ENCODE measurements around the gene NEIL3.

The NEIL3 gene

DNA sequence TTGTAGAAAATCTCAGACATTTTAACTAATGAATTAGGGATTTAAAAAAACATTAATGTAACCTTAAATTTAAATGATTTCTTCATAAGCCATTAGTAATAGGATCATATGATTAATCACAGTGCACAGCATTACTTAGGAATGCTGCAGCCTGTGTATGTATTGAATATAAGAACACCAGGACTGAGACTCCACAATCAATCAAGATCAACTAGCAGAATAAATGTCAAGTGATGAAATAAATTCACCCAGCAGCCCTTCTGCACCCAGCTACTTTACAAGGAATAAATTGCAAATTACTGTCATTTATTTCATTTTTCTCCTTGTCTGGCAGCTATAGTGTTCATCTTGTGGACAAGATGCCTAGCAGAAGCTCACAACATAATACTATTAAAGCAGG, 46.5 kb downstream of the NEIL3 start:
- in situ Hi-C loops (cut with HindIII; ENCODE audit: low sequenced_read_pairs), result no loop called here

- in situ Hi-C loops (cut with HindIII; ENCODE audit: low sequenced_read_pairs), result no loop called here
These were observed 47.2 kb downstream of the NEIL3 start for GRCh38 chr4:177356921-177357320.

DNA sequence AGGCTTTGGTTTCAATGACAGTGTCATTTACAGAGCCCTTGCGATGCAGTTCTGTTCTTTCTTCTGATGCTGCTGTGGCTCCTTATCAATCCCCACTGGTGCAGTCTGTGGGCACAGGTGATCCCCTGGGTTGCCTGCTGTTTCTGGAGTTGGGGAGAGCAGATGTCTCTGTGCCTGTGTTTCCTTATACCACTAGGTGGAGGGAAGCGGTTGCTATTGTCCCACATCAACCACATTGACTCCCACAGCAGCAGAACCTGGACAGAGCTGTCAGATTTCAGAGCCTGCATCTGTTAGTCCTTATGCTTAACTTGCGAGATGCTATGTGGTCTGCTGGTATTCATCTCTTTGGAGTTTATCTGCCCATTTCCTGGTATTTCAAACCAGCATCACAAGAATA, 57.7 kb downstream of the NEIL3 start:
- in situ Hi-C loops (cut with HindIII; ENCODE audit: low sequenced_read_pairs), result no loop called here

- in situ Hi-C loops (cut with HindIII; ENCODE audit: low sequenced_read_pairs), result no loop called here
These were observed 59.7 kb downstream of the NEIL3 start for GRCh38 chr4:177369372-177369771.

- in situ Hi-C loops (cut with HindIII; ENCODE audit: low sequenced_read_pairs), result no loop called here
These were observed 61.8 kb downstream of the NEIL3 start for GRCh38 chr4:177371461-177371860.

DNA sequence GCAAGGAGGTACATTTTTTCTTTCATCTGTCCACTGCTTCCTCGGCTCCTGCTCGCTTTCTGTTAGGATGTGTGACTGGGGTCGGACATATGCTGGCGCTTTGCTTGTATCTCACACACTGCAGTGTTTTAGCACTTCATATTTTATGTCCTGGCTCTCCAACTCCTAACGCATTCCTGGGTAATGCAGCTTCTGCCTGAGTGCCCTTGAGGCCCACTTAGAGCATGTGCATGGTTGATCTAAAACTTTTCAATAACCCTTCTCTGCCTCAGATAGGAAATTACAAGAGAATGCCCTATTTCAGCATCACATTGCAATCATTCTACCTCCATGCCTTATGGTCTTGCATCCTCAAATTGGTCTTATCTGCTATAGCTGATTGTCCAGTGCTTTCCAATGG, 65.3 kb downstream of the NEIL3 start:
- in situ Hi-C loops (cut with HindIII; ENCODE audit: low sequenced_read_pairs), result no loop called here

- in situ Hi-C loops (cut with HindIII; ENCODE audit: low sequenced_read_pairs), result no loop called here
These were observed 65.7 kb downstream of the NEIL3 start for GRCh38 chr4:177375372-177375771.

DNA sequence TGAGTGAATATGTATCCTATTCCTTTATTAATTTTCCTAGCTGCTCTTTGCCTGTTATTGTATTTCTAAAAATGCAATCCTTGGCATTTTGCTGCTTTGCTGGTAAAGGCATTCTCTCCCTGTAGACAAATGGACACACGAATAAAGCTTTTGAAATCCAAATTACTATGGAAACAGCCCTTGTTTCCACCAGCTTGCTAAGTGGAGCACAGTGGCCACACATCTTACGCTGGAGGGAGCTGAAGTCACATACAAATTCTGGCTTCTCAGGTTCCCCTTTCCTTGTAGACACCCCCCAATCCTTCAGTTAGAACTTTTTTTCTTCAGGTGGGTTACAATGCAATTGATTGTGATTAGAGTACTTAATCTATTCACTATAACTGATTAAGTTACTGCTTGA, 66.3 kb downstream of the NEIL3 start:
- in situ Hi-C loops (cut with HindIII; ENCODE audit: low sequenced_read_pairs), result no loop called here

DNA sequence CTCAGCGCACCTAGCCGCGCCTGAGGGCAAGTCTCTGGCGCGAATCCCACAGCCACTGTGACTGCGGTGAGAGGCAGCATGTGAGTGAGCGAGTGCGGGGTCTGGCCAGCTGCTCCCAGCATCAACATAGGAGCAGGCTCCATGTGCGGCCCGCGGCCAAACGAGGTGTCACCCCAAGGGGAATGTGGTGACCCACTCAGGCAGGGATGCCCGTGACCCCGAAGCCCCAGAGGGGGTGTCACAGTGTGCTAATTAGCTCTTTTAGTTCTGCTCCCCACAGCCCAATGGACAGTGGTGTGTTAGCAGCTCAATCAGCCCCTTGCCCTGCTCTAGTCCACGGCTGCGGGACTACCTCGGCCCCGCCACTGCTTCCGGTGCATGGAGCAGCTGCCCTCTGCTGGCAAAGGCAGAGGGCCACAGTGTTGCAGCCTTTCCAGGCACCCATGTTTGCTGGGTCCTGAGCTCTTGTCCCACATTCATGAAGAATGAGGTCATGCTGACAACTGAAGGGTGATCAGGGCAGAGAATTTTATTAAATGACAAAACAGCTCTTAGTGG, 71.1 kb downstream of the NEIL3 start:
- in situ Hi-C loops (cut with HindIII; ENCODE audit: low sequenced_read_pairs), result no loop called here

GRCh38 chr4:177381762-177382310, 72.2 kb downstream of the NEIL3 start:
- in situ Hi-C loops (cut with HindIII; ENCODE audit: low sequenced_read_pairs), result no loop called here

GRCh38 chr4:177384856-177385397, 75.3 kb downstream of the NEIL3 start:
- in situ Hi-C loops (cut with HindIII; ENCODE audit: low sequenced_read_pairs), result no loop called here

DNA sequence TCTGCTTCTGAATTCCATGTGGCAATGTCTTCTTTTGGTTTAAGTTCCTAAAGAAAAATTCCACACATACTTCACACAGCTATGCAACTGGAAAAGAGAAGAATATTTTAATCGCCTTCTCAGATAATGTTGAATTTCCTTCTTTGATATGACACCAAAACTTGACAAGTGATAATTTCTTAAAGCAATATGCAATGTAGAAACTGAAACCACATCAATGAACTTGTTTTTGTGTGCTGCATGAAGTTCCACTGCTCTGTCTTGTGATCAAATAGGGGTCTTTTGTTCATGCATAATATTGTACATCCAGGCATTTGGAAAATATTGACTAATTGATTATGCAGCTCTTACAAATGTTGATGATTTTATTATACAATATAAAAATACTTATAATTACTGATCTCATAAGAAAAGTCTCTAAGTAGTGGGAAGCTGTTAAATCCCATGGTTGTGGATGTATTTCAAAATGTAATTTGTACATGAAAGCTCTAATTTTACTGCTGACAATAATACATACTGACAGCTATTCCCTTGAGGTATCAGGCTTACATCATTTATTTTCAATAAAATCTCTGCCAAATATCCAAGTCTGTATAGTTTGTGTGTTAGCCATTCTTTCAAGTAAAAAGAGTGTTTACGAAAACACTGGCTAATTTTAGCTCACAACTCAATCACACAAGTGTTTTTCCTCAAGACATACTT, 76.1 kb downstream of the NEIL3 start:
- in situ Hi-C loops (cut with HindIII; ENCODE audit: low sequenced_read_pairs), result no loop called here

- in situ Hi-C loops (cut with HindIII; ENCODE audit: low sequenced_read_pairs), result no loop called here
These were observed 76.7 kb downstream of the NEIL3 start for GRCh38 chr4:177386278-177386815.

DNA sequence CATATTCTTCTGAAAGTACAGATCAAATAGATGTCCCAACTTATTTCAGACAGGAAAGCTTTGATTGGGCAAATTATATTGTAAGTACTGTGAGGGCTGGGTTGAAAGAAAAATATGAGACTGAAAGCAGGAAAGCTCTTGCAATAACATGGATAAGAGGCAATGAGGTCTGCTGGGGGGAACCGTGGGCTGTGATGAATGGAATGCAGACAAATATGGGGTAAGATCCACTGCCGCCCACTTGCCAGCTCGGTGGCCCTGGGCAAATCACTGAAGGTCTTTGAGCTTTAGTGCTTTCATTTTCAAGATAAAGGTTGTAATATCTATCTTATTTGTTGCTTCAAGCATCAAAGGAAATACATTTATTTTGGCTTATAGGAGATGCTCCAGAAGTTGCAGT, 81.6 kb downstream of the NEIL3 start:
- in situ Hi-C loops (cut with HindIII; ENCODE audit: low sequenced_read_pairs), result no loop called here

DNA sequence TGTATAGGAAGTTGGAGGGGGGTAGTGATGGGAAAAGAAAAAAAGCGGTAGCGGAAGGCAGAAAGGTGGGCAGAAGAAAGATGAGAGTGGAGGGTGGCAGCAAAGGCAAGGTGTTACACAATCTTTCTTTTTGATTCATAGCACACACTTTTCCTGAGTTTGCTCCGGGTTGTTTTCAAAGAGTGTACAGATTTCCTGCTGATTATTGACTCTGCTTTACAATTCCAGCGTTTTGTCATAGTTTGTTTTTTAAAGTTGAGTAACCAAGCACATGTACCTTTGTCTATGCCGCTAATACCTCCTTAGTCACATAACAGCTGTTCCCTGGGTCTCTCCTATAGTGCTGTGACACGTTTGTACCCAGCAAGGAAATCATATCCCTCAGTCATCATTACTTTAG, 82.3 kb downstream of the NEIL3 start:
- in situ Hi-C loops (cut with HindIII; ENCODE audit: low sequenced_read_pairs), result no loop called here

DNA sequence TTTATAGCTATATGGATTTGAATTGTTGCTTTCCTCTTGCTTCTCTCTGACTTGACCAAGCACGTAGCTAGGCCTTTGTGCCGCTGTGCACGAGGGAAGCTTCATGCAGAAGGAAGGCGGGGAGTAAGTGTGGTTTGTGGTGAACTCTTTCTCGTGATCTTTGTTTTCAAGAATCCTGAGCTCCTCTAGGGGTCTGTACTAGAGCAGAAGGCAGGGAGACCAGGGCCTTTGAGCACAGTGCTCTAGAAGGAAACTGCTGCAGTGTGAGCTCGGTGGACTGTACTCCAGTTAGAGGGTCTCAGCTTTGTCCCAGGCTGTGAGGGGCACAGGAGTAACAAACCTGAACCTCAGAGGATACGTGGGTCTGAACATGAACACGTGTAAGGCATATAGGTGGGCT, 83.6 kb downstream of the NEIL3 start:
- in situ Hi-C loops (cut with HindIII; ENCODE audit: low sequenced_read_pairs), result no loop called here

DNA sequence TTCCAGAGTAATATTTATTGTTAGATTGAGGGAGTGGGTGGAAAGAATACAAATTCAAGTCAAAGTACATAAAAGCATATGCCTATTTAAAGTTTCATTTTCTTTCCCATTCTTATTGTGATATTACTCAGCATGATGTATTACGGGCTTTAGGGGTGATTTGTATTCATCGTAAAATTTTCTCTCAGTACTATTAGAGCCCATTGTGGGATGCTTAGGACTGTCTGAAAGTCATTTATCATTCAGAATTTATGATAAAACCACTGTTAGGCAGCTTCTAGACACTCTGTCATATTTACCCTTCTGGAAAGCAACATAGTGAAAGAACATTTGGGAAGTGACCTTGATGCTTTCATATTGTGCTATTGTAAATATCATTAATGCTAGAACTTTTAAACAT, 86.7 kb downstream of the NEIL3 start:
- in situ Hi-C loops (cut with HindIII; ENCODE audit: low sequenced_read_pairs), result no loop called here

DNA sequence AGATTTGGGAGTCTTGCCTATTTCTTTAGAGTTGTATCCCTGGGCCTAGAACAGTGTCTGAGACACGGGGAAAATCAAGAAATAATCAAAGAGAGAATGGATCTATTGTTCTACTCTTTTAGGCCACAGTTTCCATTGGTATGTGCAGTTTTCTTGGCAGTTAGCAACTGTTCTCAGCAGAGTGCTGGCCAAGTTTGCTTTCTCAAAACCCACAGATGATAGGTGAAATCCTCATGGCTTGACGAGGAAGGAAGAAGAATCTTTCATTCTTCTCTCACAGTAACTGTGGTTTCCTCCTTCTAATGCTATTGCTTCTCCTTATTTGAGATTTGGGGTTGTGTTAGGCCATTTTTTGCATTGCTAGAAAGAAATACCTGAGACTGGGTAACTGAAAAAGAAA, 90.4 kb downstream of the NEIL3 start:
- in situ Hi-C loops (cut with HindIII; ENCODE audit: low sequenced_read_pairs), result no loop called here

GRCh38 chr4:177401658-177402273, 92.1 kb downstream of the NEIL3 start:
- in situ Hi-C loops (cut with HindIII; ENCODE audit: low sequenced_read_pairs), result no loop called here

- in situ Hi-C loops (cut with HindIII; ENCODE audit: low sequenced_read_pairs), result no loop called here
These were observed 94.1 kb downstream of the NEIL3 start for GRCh38 chr4:177403746-177404145.

DNA sequence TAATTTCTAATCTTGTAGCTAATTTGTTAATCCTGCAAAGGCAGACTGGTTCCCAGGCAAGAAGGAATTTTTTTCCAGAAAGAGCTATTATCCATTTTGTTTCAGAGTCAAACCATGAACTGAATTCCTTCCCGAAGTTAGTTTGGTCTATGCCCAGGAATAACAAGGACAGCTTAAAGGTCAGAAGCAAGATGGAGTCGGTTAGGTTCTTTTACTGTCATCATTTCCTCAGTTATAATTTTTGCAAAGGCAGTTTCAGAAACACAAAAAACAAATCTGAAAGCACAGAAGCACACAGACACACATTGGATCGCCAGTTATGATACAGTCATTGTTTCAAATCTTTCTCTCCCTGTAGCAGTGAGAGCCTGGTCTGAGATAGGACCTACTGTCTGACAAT, 94.7 kb downstream of the NEIL3 start:
- in situ Hi-C loops (cut with HindIII; ENCODE audit: low sequenced_read_pairs), result no loop called here

- in situ Hi-C loops (cut with HindIII; ENCODE audit: low sequenced_read_pairs), result no loop called here
These were observed 95.3 kb downstream of the NEIL3 start for GRCh38 chr4:177404986-177405385.

All from DLD1 (cell line).